Measurements from ENCODE around the gene OSTF1. TPM values are rescaled to one million over a fixed set of nuclear protein-coding genes. Genes with fewer than 3 reads are reported as not detected.

Gene OSTF1
- total RNA-seq, 2 donors from 2014 or later = 24.5 to 35.8 TPM

GRCh38 chr9:75046725-75047345, 41.5 kb upstream of the OSTF1 start:
- TF ChIP-seq POLR2A (IDR thresholded peaks at IDR 0.05) = no peak
- no peak for TF ChIP-seq CTCF (IDR thresholded peaks at IDR 0.05)
- TF ChIP-seq POLR2AphosphoS5 (IDR thresholded peaks at IDR 0.05) = no peak
- no peaks in the 10 kb centered on the region for H3K4me1 ChIP-seq (replicated peaks)
- H3K36me3 ChIP-seq = no peaks in the 10 kb centered on the region
- intact Hi-C loops (cut with DNase I) = no loop called here
- no peak overlapping the region for H3K27ac ChIP-seq
- H3K9me3 ChIP-seq = no peaks in the 10 kb centered on the region
- no peaks in the 10 kb centered on the region for H3K27me3 ChIP-seq (replicated peaks; ENCODE audit: insufficient read depth)
- DNase-seq (ENCODE audit: low spot score) = no peak
- 85% methylated on average over 3 of the region's 3 CpGs for WGBS
- no peak overlapping the region for H3K4me3 ChIP-seq

GRCh38 chr9:75047506-75047905, 40.8 kb upstream of the OSTF1 start:
- intact Hi-C loops (cut with DNase I) = no loop called here
- no peaks in the 10 kb centered on the region for H3K36me3 ChIP-seq
- no peaks in the 10 kb centered on the region for H3K4me1 ChIP-seq (replicated peaks)
- H3K4me3 ChIP-seq = no peak overlapping the region
- 46% methylated on average over 2 of the region's 2 CpGs for WGBS
- no peak for DNase-seq (ENCODE audit: low spot score)
- no peak overlapping the region for H3K27ac ChIP-seq
- no peak for TF ChIP-seq POLR2A (IDR thresholded peaks at IDR 0.05)
- TF ChIP-seq CTCF (IDR thresholded peaks at IDR 0.05) = no peak
- TF ChIP-seq POLR2AphosphoS5 (IDR thresholded peaks at IDR 0.05) = no peak
- H3K27me3 ChIP-seq (replicated peaks; ENCODE audit: insufficient read depth) = no peaks in the 10 kb centered on the region
- H3K9me3 ChIP-seq = no peaks in the 10 kb centered on the region

- Histone ChIP-seq H3K36me3 (no peaks in the 10 kb centered on the region), H3K27me3 (replicated peaks; ENCODE audit: insufficient read depth) (no peaks in the 10 kb centered on the region), H3K4me1 (replicated peaks) (no peaks in the 10 kb centered on the region), H3K27ac (no peak overlapping the region), H3K4me3 (no peak overlapping the region), H3K9me3 (no peaks in the 10 kb centered on the region)
- TF ChIP-seq POLR2A (IDR thresholded peaks at IDR 0.05) (no peak), CTCF (IDR thresholded peaks at IDR 0.05) (no peak), POLR2AphosphoS5 (IDR thresholded peaks at IDR 0.05) (no peak)
- intact Hi-C loops (cut with DNase I) = no loop called here
- no peak for DNase-seq (ENCODE audit: low spot score)
Observed at GRCh38 chr9:75051285-75051684, 37.0 kb upstream of the OSTF1 start.

- TF ChIP-seq POLR2A (IDR thresholded peaks at IDR 0.05) = no peak
- TF ChIP-seq CTCF (IDR thresholded peaks at IDR 0.05) = no peak
- no peak for TF ChIP-seq POLR2AphosphoS5 (IDR thresholded peaks at IDR 0.05)
- no peak overlapping the region for H3K27ac ChIP-seq
- no peaks in the 10 kb centered on the region for H3K4me1 ChIP-seq (replicated peaks)
- H3K9me3 ChIP-seq = no peaks in the 10 kb centered on the region
- WGBS = 94% methylated on average over 1 of the region's 1 CpG
- no peak overlapping the region for H3K4me3 ChIP-seq
- intact Hi-C loops (cut with DNase I) = no loop called here
- no peak for DNase-seq (ENCODE audit: low spot score)
- no peaks in the 10 kb centered on the region for H3K36me3 ChIP-seq
- no peaks in the 10 kb centered on the region for H3K27me3 ChIP-seq (replicated peaks; ENCODE audit: insufficient read depth)
Observed at GRCh38 chr9:75053869-75054268, 34.4 kb upstream of the OSTF1 start.

GRCh38 chr9:75054368-75055001, 33.8 kb upstream of the OSTF1 start:
- 75% methylated on average over 5 of the region's 5 CpGs for WGBS
- H3K27me3 ChIP-seq (replicated peaks; ENCODE audit: insufficient read depth) = no peaks in the 10 kb centered on the region
- H3K4me1 ChIP-seq (replicated peaks) = no peaks in the 10 kb centered on the region
- no peaks in the 10 kb centered on the region for H3K36me3 ChIP-seq
- H3K27ac ChIP-seq = no peak overlapping the region
- intact Hi-C loops (cut with DNase I) = no loop called here
- DNase-seq (ENCODE audit: low spot score) = no peak
- H3K9me3 ChIP-seq = no peaks in the 10 kb centered on the region
- no peak overlapping the region for H3K4me3 ChIP-seq
- TF ChIP-seq POLR2AphosphoS5 (IDR thresholded peaks at IDR 0.05) (no peak), POLR2A (IDR thresholded peaks at IDR 0.05) (no peak), CTCF (IDR thresholded peaks at IDR 0.05) (no peak)

Data from prostate gland (tissue), 2 donors.